ENCODE results near the gene HSPG2. TPM values are rescaled to one million over a fixed set of nuclear protein-coding genes. Genes with fewer than 3 reads are reported as not detected.
A peak's percentile ranks its signal among the peaks of the same experiment; 100 is the strongest.

HSPG2 gene
- total and polyA plus RNA-seq, 9 of the 15 experiments (the other 6 are each of a cell fraction or from before 2014, with no cell fraction given), result 0.14 to 160 (median 15.7) TPM

GRCh38 chr1:21811875-21812305 is 125.2 kb downstream of the HSPG2 start, which contains the start of gene LDLRAD2 (continued):
- TF ChIP-seq, protein P1, sequence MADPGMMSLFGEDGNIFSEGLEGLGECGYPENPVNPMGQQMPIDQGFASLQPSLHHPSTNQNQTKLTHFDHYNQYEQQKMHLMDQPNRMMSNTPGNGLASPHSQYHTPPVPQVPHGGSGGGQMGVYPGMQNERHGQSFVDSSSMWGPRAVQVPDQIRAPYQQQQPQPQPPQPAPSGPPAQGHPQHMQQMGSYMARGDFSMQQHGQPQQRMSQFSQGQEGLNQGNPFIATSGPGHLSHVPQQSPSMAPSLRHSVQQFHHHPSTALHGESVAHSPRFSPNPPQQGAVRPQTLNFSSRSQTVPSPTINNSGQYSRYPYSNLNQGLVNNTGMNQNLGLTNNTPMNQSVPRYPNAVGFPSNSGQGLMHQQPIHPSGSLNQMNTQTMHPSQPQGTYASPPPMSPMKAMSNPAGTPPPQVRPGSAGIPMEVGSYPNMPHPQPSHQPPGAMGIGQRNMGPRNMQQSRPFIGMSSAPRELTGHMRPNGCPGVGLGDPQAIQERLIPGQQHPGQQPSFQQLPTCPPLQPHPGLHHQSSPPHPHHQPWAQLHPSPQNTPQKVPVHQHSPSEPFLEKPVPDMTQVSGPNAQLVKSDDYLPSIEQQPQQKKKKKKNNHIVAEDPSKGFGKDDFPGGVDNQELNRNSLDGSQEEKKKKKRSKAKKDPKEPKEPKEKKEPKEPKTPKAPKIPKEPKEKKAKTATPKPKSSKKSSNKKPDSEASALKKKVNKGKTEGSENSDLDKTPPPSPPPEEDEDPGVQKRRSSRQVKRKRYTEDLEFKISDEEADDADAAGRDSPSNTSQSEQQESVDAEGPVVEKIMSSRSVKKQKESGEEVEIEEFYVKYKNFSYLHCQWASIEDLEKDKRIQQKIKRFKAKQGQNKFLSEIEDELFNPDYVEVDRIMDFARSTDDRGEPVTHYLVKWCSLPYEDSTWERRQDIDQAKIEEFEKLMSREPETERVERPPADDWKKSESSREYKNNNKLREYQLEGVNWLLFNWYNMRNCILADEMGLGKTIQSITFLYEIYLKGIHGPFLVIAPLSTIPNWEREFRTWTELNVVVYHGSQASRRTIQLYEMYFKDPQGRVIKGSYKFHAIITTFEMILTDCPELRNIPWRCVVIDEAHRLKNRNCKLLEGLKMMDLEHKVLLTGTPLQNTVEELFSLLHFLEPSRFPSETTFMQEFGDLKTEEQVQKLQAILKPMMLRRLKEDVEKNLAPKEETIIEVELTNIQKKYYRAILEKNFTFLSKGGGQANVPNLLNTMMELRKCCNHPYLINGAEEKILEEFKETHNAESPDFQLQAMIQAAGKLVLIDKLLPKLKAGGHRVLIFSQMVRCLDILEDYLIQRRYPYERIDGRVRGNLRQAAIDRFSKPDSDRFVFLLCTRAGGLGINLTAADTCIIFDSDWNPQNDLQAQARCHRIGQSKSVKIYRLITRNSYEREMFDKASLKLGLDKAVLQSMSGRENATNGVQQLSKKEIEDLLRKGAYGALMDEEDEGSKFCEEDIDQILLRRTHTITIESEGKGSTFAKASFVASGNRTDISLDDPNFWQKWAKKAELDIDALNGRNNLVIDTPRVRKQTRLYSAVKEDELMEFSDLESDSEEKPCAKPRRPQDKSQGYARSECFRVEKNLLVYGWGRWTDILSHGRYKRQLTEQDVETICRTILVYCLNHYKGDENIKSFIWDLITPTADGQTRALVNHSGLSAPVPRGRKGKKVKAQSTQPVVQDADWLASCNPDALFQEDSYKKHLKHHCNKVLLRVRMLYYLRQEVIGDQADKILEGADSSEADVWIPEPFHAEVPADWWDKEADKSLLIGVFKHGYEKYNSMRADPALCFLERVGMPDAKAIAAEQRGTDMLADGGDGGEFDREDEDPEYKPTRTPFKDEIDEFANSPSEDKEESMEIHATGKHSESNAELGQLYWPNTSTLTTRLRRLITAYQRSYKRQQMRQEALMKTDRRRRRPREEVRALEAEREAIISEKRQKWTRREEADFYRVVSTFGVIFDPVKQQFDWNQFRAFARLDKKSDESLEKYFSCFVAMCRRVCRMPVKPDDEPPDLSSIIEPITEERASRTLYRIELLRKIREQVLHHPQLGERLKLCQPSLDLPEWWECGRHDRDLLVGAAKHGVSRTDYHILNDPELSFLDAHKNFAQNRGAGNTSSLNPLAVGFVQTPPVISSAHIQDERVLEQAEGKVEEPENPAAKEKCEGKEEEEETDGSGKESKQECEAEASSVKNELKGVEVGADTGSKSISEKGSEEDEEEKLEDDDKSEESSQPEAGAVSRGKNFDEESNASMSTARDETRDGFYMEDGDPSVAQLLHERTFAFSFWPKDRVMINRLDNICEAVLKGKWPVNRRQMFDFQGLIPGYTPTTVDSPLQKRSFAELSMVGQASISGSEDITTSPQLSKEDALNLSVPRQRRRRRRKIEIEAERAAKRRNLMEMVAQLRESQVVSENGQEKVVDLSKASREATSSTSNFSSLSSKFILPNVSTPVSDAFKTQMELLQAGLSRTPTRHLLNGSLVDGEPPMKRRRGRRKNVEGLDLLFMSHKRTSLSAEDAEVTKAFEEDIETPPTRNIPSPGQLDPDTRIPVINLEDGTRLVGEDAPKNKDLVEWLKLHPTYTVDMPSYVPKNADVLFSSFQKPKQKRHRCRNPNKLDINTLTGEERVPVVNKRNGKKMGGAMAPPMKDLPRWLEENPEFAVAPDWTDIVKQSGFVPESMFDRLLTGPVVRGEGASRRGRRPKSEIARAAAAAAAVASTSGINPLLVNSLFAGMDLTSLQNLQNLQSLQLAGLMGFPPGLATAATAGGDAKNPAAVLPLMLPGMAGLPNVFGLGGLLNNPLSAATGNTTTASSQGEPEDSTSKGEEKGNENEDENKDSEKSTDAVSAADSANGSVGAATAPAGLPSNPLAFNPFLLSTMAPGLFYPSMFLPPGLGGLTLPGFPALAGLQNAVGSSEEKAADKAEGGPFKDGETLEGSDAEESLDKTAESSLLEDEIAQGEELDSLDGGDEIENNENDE (IDR thresholded peaks at IDR 0.05; ENCODE audit: low read depth, low read length), result no peak
- no peak for TF ChIP-seq EP300 (IDR thresholded peaks at IDR 0.05; ENCODE audit: low read length)
- TF ChIP-seq NFIC (IDR thresholded peaks at IDR 0.05), result no peak
- no peak for TF ChIP-seq HNRNPL (IDR thresholded peaks at IDR 0.05; ENCODE audit: low read depth, low read length)
- TF ChIP-seq ZNF408 (CRISPR knock-in tag; IDR thresholded peaks at IDR 0.05; ENCODE audit: low read depth), result no peak
- TF ChIP-seq PTBP1 (IDR thresholded peaks at IDR 0.05; ENCODE audit: low read depth, low read length), result peak; percentile 32; the same call in 1 of the 2 replicates
- no peak for TF ChIP-seq ZNF41 (CRISPR knock-in tag; conservative IDR thresholded peaks at IDR 0.05)
- TF ChIP-seq L3MBTL2 (IDR thresholded peaks at IDR 0.05), result no peak
- no peak for TF ChIP-seq ZNF77 (CRISPR knock-in tag; IDR thresholded peaks at IDR 0.05)
- no peak for TF ChIP-seq ZBTB11 (CRISPR knock-in tag; IDR thresholded peaks at IDR 0.05)
- TF ChIP-seq ZEB2 (IDR thresholded peaks at IDR 0.05), result no peak
- TF ChIP-seq SMAD2 (IDR thresholded peaks at IDR 0.05; ENCODE audit: low read depth, low read length), result no peak
